Heart left ventricle (tissue), 16 donors: ENCODE data around the gene PLA2G4D. TPM values are rescaled to one million over a fixed set of nuclear protein-coding genes. Genes with fewer than 3 reads are reported as not detected.
A peak's percentile ranks its signal among the peaks of the same experiment; 100 is the strongest.

Source experiments
- ATAC-seq, 4 donors: fragments of 200-7000 bp; cut with Tn5 transposase; one replicate each; pipeline ENCODE4 v1.9.1; 2020 to 2022; ENCODE audit warnings: moderate library complexity in 4 of 4, mild to moderate bottlenecking in 3 of 4, moderate number of reproducible peaks in 1 of 4
- DNase-seq, 5 donors: peaks; one replicate each; pipeline ENCODE4 v3.0.0-alpha.2; 2020
- H3K27ac ChIP-seq, 12 donors: fragments of 200-600 bp; sonication (generic) in 4 of 12; one replicate each; pipeline versions ENCODE4 v1.5.0 to v1.8.0; 2016 to 2022; ENCODE audit warnings: mild to moderate bottlenecking in 2 of 12
- H3K27me3 ChIP-seq, 9 donors: fragments of 200-600 bp; sonication (generic) in 2 of 9; one replicate each; pipeline versions ENCODE4 v1.5.1 to v1.8.0; 2016 to 2022; ENCODE audit warnings: mild to moderate bottlenecking in 3 of 9
- H3K36me3 ChIP-seq, 9 donors: fragments of 200-600 bp; sonication (generic) in 2 of 9; one replicate each; pipeline versions ENCODE4 v1.5.0 to v1.8.0; 2018 to 2022; ENCODE audit warnings: mild to moderate bottlenecking in 2 of 9
- H3K4me1 ChIP-seq, 12 donors: fragments of 200-600 bp; sonication (generic) in 4 of 12; one replicate each; pipeline versions ENCODE4 v1.5.0 to v1.8.0; 2016 to 2022; ENCODE audit warnings: mild to moderate bottlenecking in 3 of 12
- H3K4me3 ChIP-seq, 12 donors: fragments of 200-600 bp; sonication (generic) in 4 of 12; one replicate each; pipeline versions ENCODE4 v1.5.0 to v1.8.0; 2017 to 2022; ENCODE audit warnings: mild to moderate bottlenecking in 9 of 12, moderate library complexity in 4 of 12
- H3K9me3 ChIP-seq, 12 donors: fragments of 200-600 bp; sonication (generic) in 4 of 12; one replicate each; pipeline versions ENCODE4 v1.5.0 to v1.8.0; 2016 to 2022; ENCODE audit warnings: mild to moderate bottlenecking in 1 of 12
- CTCF ChIP-seq, 12 donors: fragments of 200-600 bp; sonication (generic) in 4 of 12; IDR thresholded peaks; one replicate each; pipeline versions ENCODE4 v1.5.0 to v1.8.0; 2018 to 2022; ENCODE audit warnings: antibody characterized with exemption in 12 of 12, mild to moderate bottlenecking in 5 of 12
- POLR2A ChIP-seq, 2 donors: fragments of 450-650 bp; IDR thresholded peaks; one replicate each; pipeline ENCODE4 v1.6.1; 2017; ENCODE audit warnings: antibody characterized with exemption in 2 of 2, mild to moderate bottlenecking in 2 of 2, moderate library complexity in 2 of 2
- WGBS, 4 donors: extraction: QIAGEN DNeasy Blood & Tissue Kit in 2 of 4; methylation state at CpG; one replicate each; pipeline versions ENCODE4 v1.1.5 to v1.1.7; 2013 to 2018; 5-methylcytosine and 5-hydroxymethylcytosine counted together
- intact Hi-C, 10 donors: fragments of 100-400 bp; cut with DNase I; formaldehyde crosslinking; loops; one replicate each; pipeline versions ENCODE4 v1.11.1 to v1.14.2; 2022
- polyA plus RNA-seq, 2 donors: library from polyadenylated mRNA; stranded (reverse); fragments of 200-250 nt; gene quantifications; one replicate each; pipeline ENCODE4 v1.2.3, GENCODE V29; 2013
- total RNA-seq, 9 donors: library from RNA; depleted of rRNA in 2 of 9; stranded (reverse); fragments of >200 nt in 2 of 9; fragmentation: NEBNext Ultra II Directional in 3 of 9; extraction: Animal tissue kit (Norgen Biotek cat#: 25700) in 3 of 9; gene quantifications; one replicate each; pipeline versions ENCODE4 v1.1.0 to v1.2.4, GENCODE V29; 2016 to 2023
- donor health status: ischemic (EF 13 %, LVEDD 7.1; RV severe dilation, severe dysfunction).
- donor health status: healthy with polysubstance abuse.
- donor health status: DM: no; HTN: yes; CAD: no.
- donor health status: DM: no; HTN: no; CAD: no.
- donor health status: ischemic (EF 25% LVEDD 6.9; RV normal size, moderate dysfunction).
- donor health status: ischemic (EF 25% LVEDD 5.7; RV mildly dilated, moderate dysfunction).
- donor health status: healthy.
- donor health status: DM: yes; HTN: yes; CAD: no.
- donor health status: ischemic (EF 35%, LVEDD 5.7; RV mildly dilated, moderate dysfunction).
- donor health status: nonischemic (EF 11% LVEDD 7.7; RV severe dilation, severe dysfunction).
- donor health status: DM: yes; HTN: yes; CAD: no.
- donor health status: PGD.
- donor health status: ischemic (EF 29% LVEDD 5.4; RV normal size, mild dysfunction).
- donor health status: nonischemic (EF 23%, LVEDD 6.1; RV moderate dilation, normal function).

PLA2G4D gene
- total and polyA plus RNA-seq, 11 donors: not detected

DNA sequence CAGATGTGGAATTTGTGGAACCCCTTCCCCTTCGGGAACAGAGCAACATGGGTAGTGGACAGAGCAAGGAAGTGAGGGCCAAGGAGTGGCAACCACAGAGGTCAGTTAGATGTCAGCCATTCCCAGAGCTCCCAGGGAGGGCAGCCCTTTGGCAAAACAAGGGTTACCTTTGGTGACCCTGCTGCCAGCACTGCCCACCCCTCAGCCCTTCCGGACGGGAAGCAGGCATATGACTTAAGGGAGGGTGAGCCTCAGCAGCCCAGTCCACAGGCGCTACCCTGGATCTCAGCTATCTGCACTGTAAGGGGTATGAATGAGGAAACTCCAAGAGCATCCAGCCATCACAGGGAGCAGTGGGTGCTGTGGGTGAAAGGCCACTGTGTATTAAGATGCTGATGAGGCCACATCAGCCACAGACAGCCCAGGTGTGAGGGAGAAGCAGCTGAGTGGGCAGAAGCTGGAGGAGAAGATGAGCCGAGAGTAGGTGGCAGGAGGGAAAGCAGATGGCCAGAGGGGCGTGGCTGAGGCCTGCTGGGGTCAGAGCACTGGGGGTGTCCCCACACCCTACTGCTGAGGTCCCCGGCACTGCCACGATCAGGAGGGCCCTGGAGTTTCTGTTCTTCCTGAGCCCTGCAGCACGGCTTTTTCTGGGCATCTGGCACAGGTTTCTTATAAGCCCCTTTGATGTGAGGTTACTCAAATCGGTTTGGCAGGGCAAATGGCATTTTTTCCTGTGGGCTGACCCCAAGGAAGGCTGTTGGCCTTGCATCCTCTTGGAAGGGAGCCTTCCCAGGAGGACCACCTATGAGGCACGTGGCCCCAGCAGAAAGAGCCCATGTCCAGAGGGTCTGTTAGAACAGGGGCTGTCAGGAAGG, 6.2 kb downstream of the PLA2G4D start:
- Histone ChIP-seq H3K4me3 (no peak overlapping the region), H3K4me1 (peaks cover 0 to 24% (median 4%) of the 10 kb centered on the region in 12 donors), H3K36me3 (no peaks in the 10 kb centered on the region), H3K27ac (no peak overlapping the region), H3K27me3 (peaks cover 0 to 20% (median 0%) of the 10 kb centered on the region in 9 donors), H3K9me3 (no peaks in the 10 kb centered on the region)
- ATAC-seq (no peak), DNase-seq (no peak)
- intact Hi-C loops: loop anchor here in 2 of 10 donors (5.0 kb wide), 1 partner anchor 44 kb away; no protein-coding TSS in a partner anchor
- WGBS, 4 donors: 74 to 78% (median 77%) methylated on average over 10 to 11 of the region's 11 CpGs
- TF ChIP-seq CTCF (IDR thresholded peaks at IDR 0.05) (no peak), POLR2A (IDR thresholded peaks at IDR 0.05) (no peak)

- Histone ChIP-seq H3K9me3 (no peaks in the 10 kb centered on the region), H3K4me3 (no peak overlapping the region), H3K27me3 (peaks cover 0 to 20% (median 0%) of the 10 kb centered on the region in 9 donors), H3K36me3 (no peaks in the 10 kb centered on the region), H3K27ac (no peak overlapping the region), H3K4me1 (peaks cover 0 to 21% (median 1%) of the 10 kb centered on the region in 12 donors)
- WGBS, 4 donors: 91 to 99% (median 93%) methylated on average over 11 to 13 of the region's 13 CpGs
- no peak for DNase-seq
- peak in 1 of 4 donors; percentile 7 for ATAC-seq
- intact Hi-C loops: loop anchor here in 2 of 10 donors (5.0 kb wide), 1 partner anchor 45 kb away; no protein-coding TSS in a partner anchor
- no peak for TF ChIP-seq CTCF (IDR thresholded peaks at IDR 0.05)
Observed at GRCh38 chr15:42087460-42087859, 6.9 kb downstream of the PLA2G4D start.

GRCh38 chr15:42085721-42086120, 8.6 kb downstream of the PLA2G4D start:
- H3K4me3 ChIP-seq: no peak overlapping the region
- intact Hi-C loops: loop anchor here in 3 of 10 donors (1.0 to 5.0 kb wide), 3 partner anchors 17 to 96 kb away; no protein-coding TSS in a partner anchor
- peaks cover 0 to 20% (median 0%) of the 10 kb centered on the region in 9 donors for H3K27me3 ChIP-seq
- peaks cover 0 to 22% (median 1%) of the 10 kb centered on the region in 12 donors for H3K4me1 ChIP-seq
- WGBS, 4 donors: 86 to 94% (median 91%) methylated on average over 3 of the region's 3 CpGs
- DNase-seq: no peak
- no peak for ATAC-seq
- H3K27ac ChIP-seq: no peak overlapping the region
- no peaks in the 10 kb centered on the region for H3K9me3 ChIP-seq
- TF ChIP-seq POLR2A (IDR thresholded peaks at IDR 0.05): no peak
- TF ChIP-seq CTCF (IDR thresholded peaks at IDR 0.05): no peak
- H3K36me3 ChIP-seq: no peaks in the 10 kb centered on the region

DNA sequence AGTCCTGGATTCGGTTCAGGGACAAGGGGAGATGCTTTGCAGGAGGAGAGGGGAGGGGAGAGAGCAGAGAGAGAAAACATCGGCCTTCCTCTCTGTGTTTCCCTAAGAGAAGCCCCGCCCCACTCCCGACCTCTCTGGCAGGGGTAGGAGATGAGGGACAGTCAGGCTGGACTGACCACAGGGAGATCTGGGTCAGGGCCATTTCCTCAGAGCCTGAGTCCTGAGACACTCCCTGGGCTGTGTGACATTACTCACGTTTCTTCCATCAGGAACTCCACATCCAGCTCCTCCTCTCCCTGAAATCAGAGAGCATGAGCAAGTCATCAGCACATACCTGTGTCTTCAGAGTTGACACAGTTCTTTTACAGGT, 9.1 kb downstream of the PLA2G4D start:
- H3K9me3 ChIP-seq: no peaks in the 10 kb centered on the region
- WGBS, 4 donors: 31 to 67% (median 49%) methylated on average over 3 to 5 of the region's 5 CpGs
- no peak for DNase-seq
- H3K27me3 ChIP-seq: peaks cover 0 to 20% (median 0%) of the 10 kb centered on the region in 9 donors
- no peak for TF ChIP-seq POLR2A (IDR thresholded peaks at IDR 0.05)
- TF ChIP-seq CTCF (IDR thresholded peaks at IDR 0.05): no peak
- no peak for ATAC-seq
- H3K4me3 ChIP-seq: no peak overlapping the region
- intact Hi-C loops: loop anchor here in 3 of 10 donors (1.0 to 5.0 kb wide), 3 partner anchors 16 to 96 kb away; no protein-coding TSS in a partner anchor
- H3K27ac ChIP-seq: no peak overlapping the region
- H3K4me1 ChIP-seq: peaks cover 0 to 23% (median 1%) of the 10 kb centered on the region in 12 donors
- H3K36me3 ChIP-seq: no peaks in the 10 kb centered on the region
